ENCODE data around the gene EML6. TPM values are rescaled to one million over a fixed set of nuclear protein-coding genes. Genes with fewer than 3 reads are reported as not detected.
A peak's percentile ranks its signal among the peaks of the same experiment; 100 is the strongest.

Gene EML6
- total RNA-seq, 1 donor from 2014 or later, result 2.5 TPM

GRCh38 chr2:54968561-54969218, 245.2 kb downstream of the EML6 start:
- Histone ChIP-seq H3K9me3 (no peaks in the 10 kb centered on the region), H3K4me1 (peaks cover 15% of the 10 kb centered on the region), H3K4me3 (no peak overlapping the region), H3K27me3 (ENCODE audit: low read depth) (no peaks in the 10 kb centered on the region), H3K27ac (no peak overlapping the region), H3K36me3 (peaks cover 35% of the 10 kb centered on the region)
- DNase-seq (no peak), ATAC-seq (peak in 1 of 2 donors; percentile 19)
- intact Hi-C loops (cut with DNase I), result no loop called here
- TF ChIP-seq CTCF (IDR thresholded peaks at IDR 0.05), result no peak

DNA sequence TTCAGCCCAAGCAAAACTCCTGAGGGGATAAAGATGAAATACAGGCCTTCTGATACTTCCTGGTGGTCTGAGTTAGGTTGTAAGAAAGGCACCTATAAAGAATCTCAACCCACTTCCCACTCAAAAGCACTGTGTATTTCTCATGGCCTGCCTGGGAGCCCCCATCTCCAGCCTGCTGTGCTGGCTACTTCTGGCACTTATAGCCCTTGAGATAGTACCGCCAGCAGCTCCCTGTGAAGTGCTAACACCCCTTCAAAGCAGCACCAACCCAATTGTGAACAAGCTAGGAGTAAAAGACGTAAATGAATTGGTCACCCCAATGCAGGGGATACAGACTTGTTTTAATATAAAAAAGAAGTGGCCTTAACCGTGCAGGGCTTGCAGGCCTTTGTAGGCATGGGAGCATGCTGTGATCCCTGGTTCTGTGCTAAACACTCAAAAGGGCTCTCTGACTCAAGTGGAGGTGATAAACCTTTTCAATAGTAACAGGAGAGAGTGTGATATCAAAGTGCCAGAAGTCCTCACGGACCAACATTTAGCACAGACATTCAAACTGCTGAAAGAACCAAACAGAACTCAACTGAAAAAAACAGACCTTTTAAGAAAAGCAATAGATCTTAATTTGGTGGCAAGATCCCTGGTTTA, 246.0 kb downstream of the EML6 start:
- Histone ChIP-seq H3K27me3 (ENCODE audit: low read depth) (no peaks in the 10 kb centered on the region), H3K27ac (no peak overlapping the region), H3K4me3 (no peak overlapping the region), H3K4me1 (peaks cover 15% of the 10 kb centered on the region), H3K9me3 (no peaks in the 10 kb centered on the region), H3K36me3 (peaks cover 35% of the 10 kb centered on the region)
- TF ChIP-seq CTCF (IDR thresholded peaks at IDR 0.05), result no peak
- peak; percentile 42 to 68 for ATAC-seq
- no peak for DNase-seq
- intact Hi-C loops (cut with DNase I), result no loop called here

GRCh38 chr2:54969940-54970338, 246.5 kb downstream of the EML6 start:
- ATAC-seq, result peak; percentile 61 to 64
- DNase-seq, result no peak

GRCh38 chr2:54975175-54975574, 251.7 kb downstream of the EML6 start:
- TF ChIP-seq CTCF (IDR thresholded peaks at IDR 0.05), result no peak
- intact Hi-C loops (cut with DNase I), result no loop called here
- no peaks in the 10 kb centered on the region for H3K9me3 ChIP-seq
- peaks cover 26% of the 10 kb centered on the region for H3K36me3 ChIP-seq
- DNase-seq (no peak), ATAC-seq (no peak)
- H3K4me1 ChIP-seq, result peaks cover 49% of the 10 kb centered on the region
- no peaks in the 10 kb centered on the region for H3K27me3 ChIP-seq (ENCODE audit: low read depth)
- no peak overlapping the region for H3K27ac ChIP-seq
- H3K4me3 ChIP-seq, result no peak overlapping the region

More at GRCh38 chr2:54969940-54970338, 246.5 kb downstream of the EML6 start:
- no peaks in the 10 kb centered on the region for H3K9me3 ChIP-seq
- no peaks in the 10 kb centered on the region for H3K27me3 ChIP-seq (ENCODE audit: low read depth)
- no peak overlapping the region for H3K4me3 ChIP-seq
- H3K27ac ChIP-seq, result no peak overlapping the region
- intact Hi-C loops (cut with DNase I), result no loop called here
- peaks cover 17% of the 10 kb centered on the region for H3K4me1 ChIP-seq
- H3K36me3 ChIP-seq, result peaks cover 35% of the 10 kb centered on the region
- no peak for TF ChIP-seq CTCF (IDR thresholded peaks at IDR 0.05)

- intact Hi-C loops (cut with DNase I), result no loop called here
- H3K27ac ChIP-seq, result no peak overlapping the region
- H3K4me3 ChIP-seq, result no peak overlapping the region
- no peak for DNase-seq
- no peaks in the 10 kb centered on the region for H3K9me3 ChIP-seq
- no peak for ATAC-seq
- no peak for TF ChIP-seq CTCF (IDR thresholded peaks at IDR 0.05)
- peaks cover 20% of the 10 kb centered on the region for H3K36me3 ChIP-seq
- H3K4me1 ChIP-seq, result peaks cover 53% of the 10 kb centered on the region
- H3K27me3 ChIP-seq (ENCODE audit: low read depth), result no peaks in the 10 kb centered on the region
Observed at GRCh38 chr2:54975598-54976492, 252.4 kb downstream of the EML6 start.
